MM.1S (cell line): ENCODE results near the gene MYEF2.

Experiments used
- DNase-seq: peaks from one replicate; pipeline ENCODE4 v3.0.0-alpha.2; 2015
- H2AFZ ChIP-seq: fragments of 300-600 bp; sonication (generic); 2 replicates; pipeline ENCODE4 v1.6.0; 2016; ENCODE audit warnings: antibody characterized with exemption, low read length
- H3F3A ChIP-seq: fragments of 300-600 bp; sonication (generic); 2 replicates; pipeline ENCODE4 v1.6.1; 2016; ENCODE audit warnings: mild to moderate bottlenecking, antibody characterized with exemption, low read length, moderate library complexity, mixed read lengths; ENCODE audit not compliant: insufficient read depth
- H3K27ac ChIP-seq: fragments of 300-600 bp; sonication (generic); 2 replicates; pipeline ENCODE4 v1.5.1; 2016; ENCODE audit warnings: mild to moderate bottlenecking, low read length
- H3K27me3 ChIP-seq: fragments of 300-600 bp; sonication (generic); replicated peaks from 2 replicates; pipeline ENCODE4 v1.6.0; 2016; ENCODE audit warnings: low read length; ENCODE audit not compliant: insufficient read depth
- H3K36me3 ChIP-seq: fragments of 300-600 bp; sonication (generic); replicated peaks from 2 replicates; pipeline ENCODE4 v1.6.1; 2016; ENCODE audit warnings: mild to moderate bottlenecking, low read length, mixed read lengths; ENCODE audit not compliant: insufficient read depth
- H3K4me1 ChIP-seq: fragments of 300-600 bp; sonication (generic); 2 replicates; pipeline ENCODE4 v1.6.1; 2016; ENCODE audit warnings: low read length, mixed read lengths
- H3K4me2 ChIP-seq: fragments of 300-600 bp; sonication (generic); 2 replicates; pipeline ENCODE4 v1.6.0; 2016; ENCODE audit warnings: low read depth, low read length
- H3K4me3 ChIP-seq: fragments of 300-600 bp; sonication (generic); 2 replicates; pipeline ENCODE4 v1.5.1; 2016; ENCODE audit warnings: low read length, mixed read lengths
- H3K79me2 ChIP-seq: fragments of 300-600 bp; sonication (generic); 2 replicates; pipeline ENCODE4 v1.6.1; 2016; ENCODE audit warnings: mixed run types, low read length, mixed read lengths
- H3K9ac ChIP-seq: fragments of 300-600 bp; sonication (generic); 2 replicates; pipeline ENCODE4 v1.6.1; 2016; ENCODE audit warnings: low read length, mixed read lengths
- H3K9me2 ChIP-seq: fragments of 300-600 bp; sonication (generic); replicated peaks from 2 replicates; pipeline ENCODE4 v1.6.1; 2016; ENCODE audit warnings: mild to moderate bottlenecking, low read length, mixed read lengths; ENCODE audit not compliant: insufficient read depth
- H3K9me3 ChIP-seq: fragments of 300-600 bp; sonication (generic); replicated peaks from 2 replicates; pipeline ENCODE4 v1.6.1; 2016; ENCODE audit warnings: mild to moderate bottlenecking, low read length, mixed read lengths; ENCODE audit not compliant: insufficient read depth
- H4K20me1 ChIP-seq: fragments of 300-600 bp; sonication (generic); 2 replicates; pipeline ENCODE4 v1.6.1; 2016; ENCODE audit warnings: mild to moderate bottlenecking, low read length, moderate library complexity, mixed read lengths; ENCODE audit not compliant: insufficient read depth
- CTCF ChIP-seq: fragments of 300-600 bp; sonication (generic); IDR thresholded peaks from 2 replicates; pipeline ENCODE4 v1.5.1; 2016; ENCODE audit warnings: antibody characterized with exemption, low read length, mixed read lengths
- EZH2 ChIP-seq: fragments of 300-600 bp; sonication (generic); optimal IDR thresholded peaks from 2 replicates; pipeline ENCODE3; 2017; ENCODE audit warnings: low read depth, mild to moderate bottlenecking, antibody characterized with exemption, low read length, mixed read lengths
- EZH2phosphoT487 ChIP-seq: fragments of 300-600 bp; sonication (generic); IDR thresholded peaks from 2 replicates; pipeline ENCODE4 v1.6.1; 2018; ENCODE audit warnings: antibody characterized with exemption, low read length

The MYEF2 gene

GRCh38 chr15:48091522-48091921, 86.6 kb downstream of the MYEF2 start:
- no peak overlapping the region for H3K9ac ChIP-seq
- H3K27ac ChIP-seq, result no peak overlapping the region
- no peaks in the 10 kb centered on the region for H3K9me2 ChIP-seq
- no peaks in the 10 kb centered on the region for H3K4me1 ChIP-seq
- H3K79me2 ChIP-seq, result no peaks in the 10 kb centered on the region
- no peak overlapping the region for H3K4me3 ChIP-seq
- H3K27me3 ChIP-seq, result no peaks in the 10 kb centered on the region
- H4K20me1 ChIP-seq, result no peaks in the 10 kb centered on the region
- no peak overlapping the region for H3K4me2 ChIP-seq
- no peaks in the 10 kb centered on the region for H3K9me3 ChIP-seq
- TF ChIP-seq EZH2phosphoT487 (no peak), CTCF (no peak), EZH2 (no peak)
- DNase-seq, result no peak
- no peaks in the 10 kb centered on the region for H3F3A ChIP-seq
- H3K36me3 ChIP-seq, result no peaks in the 10 kb centered on the region
- H2AFZ ChIP-seq, result no peak overlapping the region

GRCh38 chr15:48090666-48091065, 87.4 kb downstream of the MYEF2 start:
- DNase-seq, result no peak
- no peak overlapping the region for H3K4me2 ChIP-seq
- no peak for TF ChIP-seq EZH2
- no peak for TF ChIP-seq CTCF
- TF ChIP-seq EZH2phosphoT487, result no peak
- no peaks in the 10 kb centered on the region for H3F3A ChIP-seq
- H3K27ac ChIP-seq, result no peak overlapping the region
- H2AFZ ChIP-seq, result no peak overlapping the region
- no peak overlapping the region for H3K4me3 ChIP-seq
- H4K20me1 ChIP-seq, result no peaks in the 10 kb centered on the region
- no peaks in the 10 kb centered on the region for H3K9me2 ChIP-seq
- no peaks in the 10 kb centered on the region for H3K27me3 ChIP-seq
- no peaks in the 10 kb centered on the region for H3K79me2 ChIP-seq
- no peaks in the 10 kb centered on the region for H3K9me3 ChIP-seq
- no peak overlapping the region for H3K9ac ChIP-seq
- no peaks in the 10 kb centered on the region for H3K4me1 ChIP-seq
- H3K36me3 ChIP-seq, result no peaks in the 10 kb centered on the region

GRCh38 chr15:48090115-48090514, 88.0 kb downstream of the MYEF2 start:
- Histone ChIP-seq H3K4me3 (no peak overlapping the region), H3K79me2 (no peaks in the 10 kb centered on the region), H3K9me2 (no peaks in the 10 kb centered on the region), H3K4me1 (no peaks in the 10 kb centered on the region), H3K4me2 (no peak overlapping the region), H3K27ac (no peak overlapping the region), H3K9ac (no peak overlapping the region), H4K20me1 (no peaks in the 10 kb centered on the region), H2AFZ (no peak overlapping the region), H3F3A (no peaks in the 10 kb centered on the region), H3K36me3 (no peaks in the 10 kb centered on the region), H3K9me3 (no peaks in the 10 kb centered on the region), H3K27me3 (no peaks in the 10 kb centered on the region)
- no peak for TF ChIP-seq EZH2
- no peak for TF ChIP-seq EZH2phosphoT487
- no peak for TF ChIP-seq CTCF
- DNase-seq, result no peak
